ENCODE results near the gene GALNT16. TPM values are rescaled to one million over a fixed set of nuclear protein-coding genes. Genes with fewer than 3 reads are reported as not detected.

The GALNT16 gene
- total and polyA plus RNA-seq, 2 donors (not counting 1 experiment from before 2014, with no cell fraction given) = 0.09 to 3.4 TPM

DNA sequence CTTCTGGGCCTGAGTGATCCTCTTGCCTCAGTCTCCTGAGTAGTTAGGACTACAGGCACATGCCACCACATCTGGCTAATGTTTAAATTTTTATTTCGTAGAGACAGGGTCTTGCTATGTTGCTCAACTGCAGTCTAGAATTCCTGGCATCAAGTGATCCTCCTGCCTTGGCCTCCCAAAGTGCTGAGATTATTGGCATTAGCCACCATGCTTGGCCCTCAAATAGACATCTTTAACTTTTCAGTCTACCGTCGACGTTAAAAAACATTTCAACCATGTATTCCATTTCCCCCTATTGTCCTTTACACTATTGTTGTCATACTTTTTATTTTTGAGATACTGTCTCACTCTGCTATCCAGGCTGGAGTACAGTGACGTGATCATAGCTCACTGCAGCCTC lies 115.8 kb downstream of the GALNT16 start:
- TF ChIP-seq EZH2 (IDR thresholded peaks at IDR 0.05; ENCODE audit: borderline replicate concordance, insufficient read depth, low read depth, low read length, poor library complexity, severe bottlenecking) = no peak
- TF ChIP-seq, protein P1, sequence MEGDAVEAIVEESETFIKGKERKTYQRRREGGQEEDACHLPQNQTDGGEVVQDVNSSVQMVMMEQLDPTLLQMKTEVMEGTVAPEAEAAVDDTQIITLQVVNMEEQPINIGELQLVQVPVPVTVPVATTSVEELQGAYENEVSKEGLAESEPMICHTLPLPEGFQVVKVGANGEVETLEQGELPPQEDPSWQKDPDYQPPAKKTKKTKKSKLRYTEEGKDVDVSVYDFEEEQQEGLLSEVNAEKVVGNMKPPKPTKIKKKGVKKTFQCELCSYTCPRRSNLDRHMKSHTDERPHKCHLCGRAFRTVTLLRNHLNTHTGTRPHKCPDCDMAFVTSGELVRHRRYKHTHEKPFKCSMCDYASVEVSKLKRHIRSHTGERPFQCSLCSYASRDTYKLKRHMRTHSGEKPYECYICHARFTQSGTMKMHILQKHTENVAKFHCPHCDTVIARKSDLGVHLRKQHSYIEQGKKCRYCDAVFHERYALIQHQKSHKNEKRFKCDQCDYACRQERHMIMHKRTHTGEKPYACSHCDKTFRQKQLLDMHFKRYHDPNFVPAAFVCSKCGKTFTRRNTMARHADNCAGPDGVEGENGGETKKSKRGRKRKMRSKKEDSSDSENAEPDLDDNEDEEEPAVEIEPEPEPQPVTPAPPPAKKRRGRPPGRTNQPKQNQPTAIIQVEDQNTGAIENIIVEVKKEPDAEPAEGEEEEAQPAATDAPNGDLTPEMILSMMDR (IDR thresholded peaks at IDR 0.05) = no peak
- intact Hi-C loops (cut with micrococcal nuclease) = no loop called here
- no peaks in the 10 kb centered on the region for H3K4me1 Mint-ChIP-seq
- peaks cover 2% of the 10 kb centered on the region for H3K9me3 Mint-ChIP-seq (ENCODE audit: insufficient read depth)
- H3K27ac ChIP-seq (ENCODE audit: low read length in 2 of 2) = no peak overlapping the region
- DNase-seq = no peak
- CTCF ChIA-PET = no interaction called here
- H3K27me3 Mint-ChIP-seq = no peaks in the 10 kb centered on the region
- H3K79me2 ChIP-seq (ENCODE audit: control insufficient read depth, insufficient read depth, low read length) = no peaks in the 10 kb centered on the region
- no peak overlapping the region for H3K4me3 Mint-ChIP-seq
- H3K27me3 ChIP-seq (replicated peaks in 1 of 4; ENCODE audit: control extremely low read depth in 1 of 4, control insufficient read depth in 3 of 4, insufficient read depth in 4 of 4, low read length in 3 of 4) = no peaks in the 10 kb centered on the region
- 97% methylated on average over 5 of the region's 5 CpGs for WGBS (ENCODE audit: insufficient coverage)
- no peak overlapping the region for H3K4me2 ChIP-seq (replicated peaks; ENCODE audit: low read depth, low read length, poor library complexity, severe bottlenecking)
- H3K4me3 ChIP-seq (ENCODE audit: control extremely low read depth in 1 of 5, extremely low read depth in 1 of 5, insufficient read depth in 1 of 5, low read depth in 2 of 5, low read length in 4 of 5) = no peak overlapping the region
- H3K9me3 ChIP-seq (ENCODE audit: control extremely low read depth in 1 of 3, control insufficient read depth in 2 of 3, insufficient read depth in 1 of 3, low read length in 2 of 3) = peaks cover 0 to 6% (median 3%) of the 10 kb centered on the region in 3 donors
- ATAC-seq (ENCODE audit: low read depth) = no peak
- no peak overlapping the region for H2AFZ ChIP-seq (ENCODE audit: insufficient read depth, low read depth, low read length, poor library complexity, severe bottlenecking)
- H3K9ac ChIP-seq (ENCODE audit: low read length) = no peak overlapping the region
- POLR2A ChIA-PET = no interaction called here
- peaks cover 5% of the 10 kb centered on the region for H4K20me1 ChIP-seq (ENCODE audit: control insufficient read depth, insufficient read depth, low read length, poor library complexity, severe bottlenecking)
- H3K36me3 ChIP-seq (replicated peaks in 1 of 2; ENCODE audit: control extremely low read depth in 1 of 2, control insufficient read depth in 1 of 2, extremely low read depth in 1 of 2, insufficient read depth in 2 of 2, low read length in 1 of 2) = peaks cover 0 to 26% of the 10 kb centered on the region in 2 experiments
- no peaks in the 10 kb centered on the region for H3K4me1 ChIP-seq (ENCODE audit: control insufficient read depth in 2 of 2, insufficient read depth in 2 of 2, low read length in 2 of 2)
- H3K27ac Mint-ChIP-seq = no peak overlapping the region

DNA sequence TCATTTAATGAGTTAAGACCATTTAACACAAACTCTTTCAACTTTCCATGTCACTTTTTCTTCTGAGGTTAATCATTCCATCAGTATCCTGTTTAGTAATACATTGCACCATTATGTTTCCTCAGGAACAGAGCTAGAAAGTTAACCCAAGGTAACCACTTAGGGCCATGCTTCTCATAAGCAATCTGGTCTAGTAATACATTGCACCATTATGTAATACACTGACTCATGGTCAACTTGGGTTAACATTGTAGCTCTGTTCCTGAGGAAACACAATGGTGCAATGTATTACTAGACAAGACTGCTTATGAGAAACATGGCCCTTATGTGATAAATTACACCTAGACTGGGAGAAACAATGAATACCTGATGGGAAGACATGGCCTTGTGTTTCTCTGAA lies 116.5 kb downstream of the GALNT16 start:
- no peak overlapping the region for H3K4me3 Mint-ChIP-seq
- intact Hi-C loops (cut with micrococcal nuclease) = no loop called here
- POLR2A ChIA-PET = no interaction called here
- no peak overlapping the region for H3K9ac ChIP-seq (ENCODE audit: low read length)
- CTCF ChIA-PET = no interaction called here
- no peak for TF ChIP-seq EZH2 (IDR thresholded peaks at IDR 0.05; ENCODE audit: borderline replicate concordance, insufficient read depth, low read depth, low read length, poor library complexity, severe bottlenecking)
- TF ChIP-seq, protein P1 (IDR thresholded peaks at IDR 0.05) = no peak
- ATAC-seq (ENCODE audit: low read depth) = no peak
- H3K27me3 Mint-ChIP-seq = no peaks in the 10 kb centered on the region
- no peak overlapping the region for H3K27ac ChIP-seq (ENCODE audit: low read length in 2 of 2)
- peaks cover 0 to 6% (median 3%) of the 10 kb centered on the region in 3 donors for H3K9me3 ChIP-seq (ENCODE audit: control extremely low read depth in 1 of 3, control insufficient read depth in 2 of 3, insufficient read depth in 1 of 3, low read length in 2 of 3)
- peaks cover 2% of the 10 kb centered on the region for H3K9me3 Mint-ChIP-seq (ENCODE audit: insufficient read depth)
- no peak overlapping the region for H3K4me2 ChIP-seq (replicated peaks; ENCODE audit: low read depth, low read length, poor library complexity, severe bottlenecking)
- no peak overlapping the region for H3K27ac Mint-ChIP-seq
- H2AFZ ChIP-seq (ENCODE audit: insufficient read depth, low read depth, low read length, poor library complexity, severe bottlenecking) = no peak overlapping the region
- H3K4me1 ChIP-seq (ENCODE audit: control insufficient read depth in 2 of 2, insufficient read depth in 2 of 2, low read length in 2 of 2) = no peaks in the 10 kb centered on the region
- H4K20me1 ChIP-seq (ENCODE audit: control insufficient read depth, insufficient read depth, low read length, poor library complexity, severe bottlenecking) = peaks cover 12% of the 10 kb centered on the region
- DNase-seq = no peak
- peaks cover 2 to 27% of the 10 kb centered on the region in 2 experiments for H3K36me3 ChIP-seq (replicated peaks in 1 of 2; ENCODE audit: control extremely low read depth in 1 of 2, control insufficient read depth in 1 of 2, extremely low read depth in 1 of 2, insufficient read depth in 2 of 2, low read length in 1 of 2)
- H3K4me1 Mint-ChIP-seq = no peaks in the 10 kb centered on the region
- no peaks in the 10 kb centered on the region for H3K27me3 ChIP-seq (replicated peaks in 1 of 4; ENCODE audit: control extremely low read depth in 1 of 4, control insufficient read depth in 3 of 4, insufficient read depth in 4 of 4, low read length in 3 of 4)
- no peak overlapping the region for H3K4me3 ChIP-seq (ENCODE audit: control extremely low read depth in 1 of 5, extremely low read depth in 1 of 5, insufficient read depth in 1 of 5, low read depth in 2 of 5, low read length in 4 of 5)
- no peaks in the 10 kb centered on the region for H3K79me2 ChIP-seq (ENCODE audit: control insufficient read depth, insufficient read depth, low read length)
